SK-N-SH treated with all-trans-retinoic acid at 6 μM for 48 hours (cell line): ENCODE measurements around the gene UVSSA.

ENCODE experiments used
- ARNTL ChIP-seq: fragments of 450-650 bp; formaldehyde crosslinking; IDR thresholded peaks from 2 replicates; pipeline ENCODE4 v1.5.0; 2020; ENCODE audit warnings: low read depth, mild to moderate bottlenecking, moderate library complexity, borderline replicate concordance
- ISL1 ChIP-seq: fragments of 250-450 bp; sonication (Bioruptor Pico); IDR thresholded peaks from 2 replicates; pipeline ENCODE4 v2.1.2; 2022; ENCODE audit warnings: mild to moderate bottlenecking, moderate library complexity
- OSR1 ChIP-seq: fragments of 250-450 bp; sonication (Bioruptor Pico); IDR thresholded peaks from 2 replicates; pipeline ENCODE4 v1.8.0; 2022; ENCODE audit warnings: moderate library complexity, mild to moderate bottlenecking, inconsistent platforms
- RARB ChIP-seq: fragments of 250-450 bp; sonication (Bioruptor Pico); IDR thresholded peaks from 2 replicates; pipeline ENCODE4 v1.8.0; 2021; ENCODE audit warnings: mild to moderate bottlenecking, moderate library complexity
- ZFP3 ChIP-seq: fragments of 250-450 bp; sonication (Bioruptor Pico); IDR thresholded peaks from 2 replicates; pipeline ENCODE4 v1.5.0; 2020; ENCODE audit warnings: mild to moderate bottlenecking, moderate library complexity
- ZFP30 ChIP-seq: fragments of 450-650 bp; formaldehyde crosslinking; IDR thresholded peaks from 2 replicates; pipeline ENCODE4 v1.5.0; 2022; ENCODE audit warnings: mild to moderate bottlenecking, moderate library complexity
- TF ChIP-seq, protein P1 (sequence below): fragments of 250-450 bp; sonication (Bioruptor Pico); IDR thresholded peaks from 2 replicates; pipeline ENCODE4 v1.8.0; 2020; ENCODE audit warnings: mild to moderate bottlenecking, moderate library complexity, borderline replicate concordance
- TF ChIP-seq, protein P2 (sequence below): fragments of 250-450 bp; sonication (Bioruptor Pico); IDR thresholded peaks from 2 replicates; pipeline ENCODE4 v1.8.0; 2021; ENCODE audit warnings: low read depth, mild to moderate bottlenecking, moderate library complexity, borderline replicate concordance

DNA sequence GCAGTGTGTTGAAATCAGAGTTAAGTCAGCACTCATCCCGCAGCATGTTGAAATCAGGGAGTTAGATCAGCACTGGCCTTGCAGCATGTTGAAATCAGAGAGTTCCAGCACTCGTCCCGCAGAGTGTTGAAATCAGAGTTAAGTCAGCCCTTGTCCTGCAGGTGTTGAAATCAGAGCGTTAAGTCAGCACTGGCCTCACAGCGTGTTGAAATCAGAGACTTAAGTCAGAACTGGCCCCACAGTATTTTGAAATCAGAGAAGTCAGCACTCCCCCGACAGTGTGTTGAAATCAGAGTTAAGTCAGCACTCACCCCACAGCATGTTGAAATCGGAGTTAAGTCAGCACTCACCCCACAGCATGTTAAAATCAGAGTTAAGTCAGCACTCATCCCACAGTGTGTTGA is 10.9 kb upstream of the UVSSA start:
- TF ChIP-seq OSR1 (CRISPR knock-in tag) (no peak), ISL1 (no peak), ZFP30 (CRISPR knock-in tag) (no peak), ARNTL (CRISPR knock-in tag) (no peak), ZFP3 (CRISPR knock-in tag) (no peak), RARB (no peak)
- TF ChIP-seq, protein P1, sequence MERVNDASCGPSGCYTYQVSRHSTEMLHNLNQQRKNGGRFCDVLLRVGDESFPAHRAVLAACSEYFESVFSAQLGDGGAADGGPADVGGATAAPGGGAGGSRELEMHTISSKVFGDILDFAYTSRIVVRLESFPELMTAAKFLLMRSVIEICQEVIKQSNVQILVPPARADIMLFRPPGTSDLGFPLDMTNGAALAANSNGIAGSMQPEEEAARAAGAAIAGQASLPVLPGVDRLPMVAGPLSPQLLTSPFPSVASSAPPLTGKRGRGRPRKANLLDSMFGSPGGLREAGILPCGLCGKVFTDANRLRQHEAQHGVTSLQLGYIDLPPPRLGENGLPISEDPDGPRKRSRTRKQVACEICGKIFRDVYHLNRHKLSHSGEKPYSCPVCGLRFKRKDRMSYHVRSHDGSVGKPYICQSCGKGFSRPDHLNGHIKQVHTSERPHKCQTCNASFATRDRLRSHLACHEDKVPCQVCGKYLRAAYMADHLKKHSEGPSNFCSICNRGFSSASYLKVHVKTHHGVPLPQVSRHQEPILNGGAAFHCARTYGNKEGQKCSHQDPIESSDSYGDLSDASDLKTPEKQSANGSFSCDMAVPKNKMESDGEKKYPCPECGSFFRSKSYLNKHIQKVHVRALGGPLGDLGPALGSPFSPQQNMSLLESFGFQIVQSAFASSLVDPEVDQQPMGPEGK (CRISPR knock-in tag) = no peak
- TF ChIP-seq, protein P2, sequence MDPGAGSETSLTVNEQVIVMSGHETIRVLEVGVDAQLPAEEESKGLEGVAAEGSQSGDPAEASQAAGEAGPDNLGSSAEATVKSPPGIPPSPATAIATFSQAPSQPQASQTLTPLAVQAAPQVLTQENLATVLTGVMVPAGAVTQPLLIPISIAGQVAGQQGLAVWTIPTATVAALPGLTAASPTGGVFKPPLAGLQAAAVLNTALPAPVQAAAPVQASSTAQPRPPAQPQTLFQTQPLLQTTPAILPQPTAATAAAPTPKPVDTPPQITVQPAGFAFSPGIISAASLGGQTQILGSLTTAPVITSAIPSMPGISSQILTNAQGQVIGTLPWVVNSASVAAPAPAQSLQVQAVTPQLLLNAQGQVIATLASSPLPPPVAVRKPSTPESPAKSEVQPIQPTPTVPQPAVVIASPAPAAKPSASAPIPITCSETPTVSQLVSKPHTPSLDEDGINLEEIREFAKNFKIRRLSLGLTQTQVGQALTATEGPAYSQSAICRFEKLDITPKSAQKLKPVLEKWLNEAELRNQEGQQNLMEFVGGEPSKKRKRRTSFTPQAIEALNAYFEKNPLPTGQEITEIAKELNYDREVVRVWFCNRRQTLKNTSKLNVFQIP (CRISPR knock-in tag) = no peak
